HG02798 (cell line): ENCODE results near the gene POLE2.
"Not testable (repeated sequence)": the region's sequence is repeated elsewhere in the genome, so short reads cannot be mapped to it uniquely, and the experiment has no call there.

Experiments
- ATAC-seq: cut with Tn5 transposase; IDR thresholded peaks from one replicate; pipeline ENCODE4 v1.9.1; 2021; ENCODE audit warnings: mild to moderate bottlenecking; ENCODE audit not compliant: unreplicated experiment, poor library complexity

POLE2 gene, protein sequence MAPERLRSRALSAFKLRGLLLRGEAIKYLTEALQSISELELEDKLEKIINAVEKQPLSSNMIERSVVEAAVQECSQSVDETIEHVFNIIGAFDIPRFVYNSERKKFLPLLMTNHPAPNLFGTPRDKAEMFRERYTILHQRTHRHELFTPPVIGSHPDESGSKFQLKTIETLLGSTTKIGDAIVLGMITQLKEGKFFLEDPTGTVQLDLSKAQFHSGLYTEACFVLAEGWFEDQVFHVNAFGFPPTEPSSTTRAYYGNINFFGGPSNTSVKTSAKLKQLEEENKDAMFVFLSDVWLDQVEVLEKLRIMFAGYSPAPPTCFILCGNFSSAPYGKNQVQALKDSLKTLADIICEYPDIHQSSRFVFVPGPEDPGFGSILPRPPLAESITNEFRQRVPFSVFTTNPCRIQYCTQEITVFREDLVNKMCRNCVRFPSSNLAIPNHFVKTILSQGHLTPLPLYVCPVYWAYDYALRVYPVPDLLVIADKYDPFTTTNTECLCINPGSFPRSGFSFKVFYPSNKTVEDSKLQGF

DNA sequence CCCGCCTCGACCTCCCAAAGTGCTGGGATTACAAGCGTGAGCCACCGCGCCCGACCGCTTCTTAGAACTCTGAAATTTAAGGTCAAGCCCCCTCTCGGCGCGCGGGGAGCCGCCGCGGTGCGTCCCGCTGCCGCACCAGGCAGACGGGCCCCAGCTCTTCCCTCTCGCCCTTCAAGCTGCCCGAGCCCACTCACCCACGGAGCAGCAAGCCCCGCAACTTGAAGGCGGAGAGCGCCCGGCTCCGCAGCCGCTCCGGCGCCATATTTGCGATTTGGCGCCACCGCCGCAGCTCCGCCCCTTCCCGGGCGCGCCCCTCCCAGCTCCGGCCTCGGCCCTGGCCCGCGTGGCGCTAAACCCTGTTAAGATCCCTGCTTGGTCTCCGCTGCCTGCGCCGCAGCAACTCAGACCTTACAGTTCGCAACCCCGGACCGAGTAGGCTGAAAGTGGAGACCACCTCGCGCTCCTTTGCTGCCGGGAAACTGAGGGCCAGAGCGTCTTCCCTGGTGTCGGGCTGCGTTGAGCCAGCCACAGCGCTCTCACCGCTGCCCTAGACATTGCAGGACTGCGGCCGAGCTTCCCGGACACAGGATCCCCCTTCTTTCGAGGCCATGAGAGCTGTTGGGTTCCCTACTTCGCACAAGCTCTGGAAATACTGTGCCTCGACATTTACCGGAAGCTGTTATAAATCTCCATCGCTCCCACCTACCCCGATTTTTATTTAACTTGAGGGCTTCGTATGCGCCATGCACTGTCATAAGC is at the start of gene POLE2:
POLE2 (minus strand) TSS at position 273 of the 759 bp plus-strand sequence; CDS start at position 262, 11 bp downstream.
- peak; percentile 88 for ATAC-seq

DNA sequence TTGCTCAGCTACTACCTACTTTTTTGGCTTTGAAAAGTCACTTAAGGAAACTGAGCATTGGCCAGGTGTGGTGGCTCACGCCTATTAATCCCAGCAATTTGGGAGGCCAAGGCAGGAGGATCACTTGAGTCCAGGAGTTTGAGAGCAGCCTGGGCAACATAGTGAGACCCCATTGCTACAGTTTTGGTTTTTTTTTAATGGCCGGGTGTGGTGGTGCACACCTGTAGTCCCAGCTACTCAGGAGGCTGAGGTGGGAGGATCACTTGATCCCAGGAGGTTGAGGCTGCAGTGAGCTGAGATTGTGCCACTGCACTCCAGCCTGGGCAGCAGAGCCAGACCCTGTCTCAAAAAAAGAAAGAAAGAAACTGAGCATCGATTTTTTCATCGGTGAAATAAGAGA is 47.7 kb upstream of the POLE2 start:
- ATAC-seq, result not testable (repeated sequence)

DNA sequence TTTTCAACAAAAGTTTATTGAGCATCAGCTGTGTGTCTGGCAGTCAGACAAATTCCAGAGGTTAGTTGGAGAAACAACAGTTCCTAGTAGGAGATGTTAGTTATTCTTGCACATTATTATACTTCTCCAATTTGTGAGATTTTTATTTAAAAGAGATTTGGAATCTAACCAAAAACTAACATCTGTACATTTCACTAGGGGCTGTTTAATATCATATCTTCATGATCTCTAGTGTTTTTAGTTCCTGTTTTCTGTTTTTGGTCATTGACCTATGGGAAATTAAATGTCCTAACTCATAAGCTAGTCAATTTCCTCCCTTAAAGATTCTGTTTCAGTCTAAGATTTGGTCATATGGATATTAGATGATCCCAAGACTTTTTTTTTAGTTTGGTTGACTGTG is 45.8 kb upstream of the POLE2 start:
- no peak for ATAC-seq

DNA sequence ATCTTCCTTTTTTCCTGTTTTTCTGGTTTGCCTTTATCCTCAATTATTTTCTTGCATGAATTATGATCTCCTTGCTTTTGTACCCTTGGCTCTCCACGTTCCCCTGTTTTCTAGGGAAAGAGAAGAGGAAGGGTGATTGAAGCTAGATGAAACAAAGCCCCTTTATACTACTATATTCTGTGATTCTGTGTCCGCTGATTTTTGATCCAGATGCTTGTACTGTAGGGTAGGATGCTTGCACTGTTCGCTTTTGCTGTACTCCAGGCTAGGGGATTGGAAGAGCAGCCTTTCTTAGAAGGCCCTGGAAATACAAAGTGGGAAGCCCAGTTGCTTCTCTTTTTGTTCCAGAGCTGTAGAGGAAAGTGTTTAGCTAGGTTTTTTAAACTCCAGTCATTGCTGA is 44.9 kb upstream of the POLE2 start:
- no peak for ATAC-seq

DNA sequence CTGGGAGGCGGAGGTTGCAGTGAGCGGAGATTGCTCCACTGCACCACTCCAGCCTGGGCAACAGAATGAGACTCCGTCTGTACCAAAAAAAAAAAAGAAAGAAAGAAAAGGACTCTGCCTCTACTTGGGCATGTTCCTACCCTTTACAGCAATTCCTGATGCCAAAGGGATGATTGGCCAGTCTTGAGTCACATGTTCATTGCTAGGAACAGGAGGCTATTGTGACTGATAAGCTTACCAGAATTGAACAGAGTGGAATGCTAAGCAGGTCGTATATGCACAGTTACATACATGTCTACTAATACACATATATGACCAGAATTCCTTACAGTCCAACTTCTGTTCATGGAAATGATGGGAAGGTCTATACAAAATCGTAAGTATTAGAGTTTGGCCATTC is 39.2 kb upstream of the POLE2 start:
- ATAC-seq, result no peak

DNA sequence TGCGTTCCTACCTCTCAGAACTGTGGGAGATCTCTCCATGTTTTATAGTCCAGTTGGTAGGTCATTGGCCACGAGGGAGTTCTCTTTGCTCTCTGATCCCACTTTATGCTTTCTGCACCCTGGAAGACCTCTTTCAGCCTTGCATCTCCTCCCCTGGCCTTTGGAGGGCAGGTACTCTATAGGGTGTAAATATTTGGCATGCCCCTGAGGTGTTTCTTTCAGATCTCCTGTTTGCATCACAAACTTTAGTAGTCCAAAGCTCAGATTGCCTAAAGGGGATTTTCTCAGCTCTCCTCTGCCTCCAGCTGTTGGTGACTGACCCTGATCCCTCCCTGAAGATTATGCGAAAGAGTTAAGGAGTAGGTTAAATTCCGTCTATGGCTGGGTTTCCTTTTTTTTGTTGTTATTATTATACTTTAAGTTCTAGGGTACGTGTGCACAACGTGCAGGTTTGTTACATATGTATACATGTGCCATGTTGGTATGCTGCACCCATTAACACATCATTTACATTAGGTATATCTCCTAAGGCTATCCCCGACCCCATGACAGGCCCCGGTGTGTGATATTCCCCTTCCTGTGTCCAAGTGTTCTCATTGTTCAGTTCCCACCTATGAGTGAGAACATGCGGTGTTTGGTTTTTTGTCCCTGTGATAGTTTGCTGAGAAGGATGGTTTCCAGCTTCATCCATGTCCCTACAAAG is 33.9 kb upstream of the POLE2 start:
- not testable (repeated sequence) for ATAC-seq

DNA sequence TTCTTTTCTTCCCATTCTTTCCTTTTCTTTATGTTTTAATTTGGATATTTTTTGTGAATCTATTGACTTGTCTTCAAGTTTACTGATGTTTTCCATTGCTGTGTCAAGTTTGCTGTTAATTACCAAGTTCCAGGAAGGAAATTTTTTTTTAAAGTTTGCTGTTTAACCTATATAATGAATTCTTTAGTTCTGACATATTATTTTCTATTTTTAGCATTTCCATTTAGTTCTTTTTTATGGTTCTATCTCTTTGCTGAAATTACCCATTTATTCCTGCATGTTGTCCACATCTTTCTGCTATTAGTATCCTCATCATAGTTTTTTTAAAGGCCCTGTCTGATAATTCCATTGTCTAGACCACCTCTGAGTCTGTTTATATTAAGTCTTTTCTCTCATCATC is 32.7 kb upstream of the POLE2 start:
- no peak for ATAC-seq

DNA sequence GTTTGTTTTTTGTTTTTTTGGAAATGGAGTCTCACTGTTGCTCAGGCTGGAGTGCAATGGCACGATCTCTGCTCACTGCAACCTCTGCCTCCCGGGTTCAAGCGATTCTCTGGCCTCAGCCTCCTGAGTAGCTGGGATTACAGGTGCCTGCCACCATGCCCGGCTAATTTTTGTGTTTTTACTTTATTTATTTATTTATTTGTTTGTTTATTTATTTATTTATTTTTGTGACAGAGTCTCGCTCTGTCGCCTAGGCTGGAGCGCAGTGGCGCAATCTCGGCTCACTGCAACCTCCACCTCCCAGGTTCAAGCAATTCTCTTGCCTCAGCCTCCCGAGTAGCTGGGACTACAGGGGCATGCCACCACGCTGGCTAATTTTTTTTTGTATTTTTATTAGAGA is 23.0 kb upstream of the POLE2 start:
- ATAC-seq, result not testable (repeated sequence)

DNA sequence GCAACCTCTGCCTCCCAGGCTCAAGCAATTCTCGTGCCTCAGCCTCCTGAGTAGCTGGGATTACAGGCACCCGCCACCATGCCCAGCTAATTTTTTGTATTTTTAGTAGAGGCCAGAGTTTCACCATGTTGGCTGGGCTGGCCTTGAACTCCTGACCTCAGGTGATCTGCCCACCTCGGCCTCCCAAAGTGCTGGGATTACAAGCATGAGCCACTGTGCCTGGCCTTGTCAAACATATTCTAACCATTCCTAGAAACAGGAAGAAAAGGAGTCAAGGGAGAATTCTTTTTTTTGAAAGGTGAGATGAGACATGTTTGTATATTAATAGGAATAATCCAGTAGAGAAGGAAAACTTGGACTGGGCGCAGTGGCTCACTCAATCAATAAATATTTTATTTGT is 16.5 kb upstream of the POLE2 start:
- not testable (repeated sequence) for ATAC-seq

DNA sequence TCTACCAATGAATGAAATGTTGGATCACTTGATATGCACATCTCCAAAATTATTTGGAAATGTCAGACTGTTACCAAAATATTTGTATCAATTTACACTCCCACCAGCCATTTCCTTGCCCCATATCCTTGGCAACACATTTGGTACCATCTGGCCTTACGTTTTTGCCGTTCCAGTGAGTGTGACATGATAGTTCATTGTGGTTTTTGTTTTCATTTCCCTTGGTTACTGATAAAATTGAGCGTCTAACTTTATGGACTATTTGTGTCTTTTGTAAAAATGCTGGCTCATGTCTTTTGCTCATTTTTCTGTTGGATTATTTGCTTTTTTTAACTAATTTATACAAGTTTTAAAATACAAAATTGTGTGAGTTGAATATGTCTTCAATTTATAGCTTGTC is 16.0 kb upstream of the POLE2 start:
- no peak for ATAC-seq

DNA sequence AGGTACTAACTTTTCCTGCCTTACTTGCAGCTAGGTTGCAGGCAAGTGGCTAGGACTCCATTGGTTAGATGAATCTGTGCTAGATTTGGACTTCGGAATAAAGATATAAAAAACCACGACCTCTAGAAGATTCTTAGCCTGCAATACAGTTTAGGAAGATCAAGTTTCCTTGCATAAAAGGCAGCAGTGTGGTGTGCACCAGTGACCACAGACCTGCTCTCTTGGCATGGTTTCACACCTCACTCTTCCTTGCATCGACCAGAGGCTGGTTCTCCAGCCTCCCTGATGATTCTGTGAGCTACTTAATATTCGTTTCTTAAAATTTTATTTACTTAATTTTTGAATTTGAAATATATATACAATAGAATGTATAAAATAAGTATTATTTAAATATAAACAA is 14.7 kb upstream of the POLE2 start:
- ATAC-seq, result no peak

DNA sequence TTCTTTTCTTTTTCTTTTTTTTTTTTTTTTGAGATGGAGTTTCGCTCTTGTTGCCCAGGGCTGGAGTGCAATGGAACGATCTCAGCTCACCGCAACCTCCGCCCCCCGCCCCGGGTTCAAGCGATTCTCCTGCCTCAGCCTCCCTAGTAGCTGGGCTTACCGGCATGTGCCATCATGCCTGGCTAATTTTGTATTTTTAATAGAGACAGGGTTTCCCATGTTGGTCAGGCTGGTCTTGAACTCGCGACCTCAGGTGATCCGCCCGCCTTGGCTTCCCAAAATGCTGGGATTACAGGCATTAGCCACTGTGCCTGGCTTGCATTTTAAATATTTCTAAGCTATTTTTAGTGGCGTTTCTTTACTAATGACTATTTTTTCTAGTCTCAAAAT is 5.7 kb upstream of the POLE2 start:
- not testable (repeated sequence) for ATAC-seq

DNA sequence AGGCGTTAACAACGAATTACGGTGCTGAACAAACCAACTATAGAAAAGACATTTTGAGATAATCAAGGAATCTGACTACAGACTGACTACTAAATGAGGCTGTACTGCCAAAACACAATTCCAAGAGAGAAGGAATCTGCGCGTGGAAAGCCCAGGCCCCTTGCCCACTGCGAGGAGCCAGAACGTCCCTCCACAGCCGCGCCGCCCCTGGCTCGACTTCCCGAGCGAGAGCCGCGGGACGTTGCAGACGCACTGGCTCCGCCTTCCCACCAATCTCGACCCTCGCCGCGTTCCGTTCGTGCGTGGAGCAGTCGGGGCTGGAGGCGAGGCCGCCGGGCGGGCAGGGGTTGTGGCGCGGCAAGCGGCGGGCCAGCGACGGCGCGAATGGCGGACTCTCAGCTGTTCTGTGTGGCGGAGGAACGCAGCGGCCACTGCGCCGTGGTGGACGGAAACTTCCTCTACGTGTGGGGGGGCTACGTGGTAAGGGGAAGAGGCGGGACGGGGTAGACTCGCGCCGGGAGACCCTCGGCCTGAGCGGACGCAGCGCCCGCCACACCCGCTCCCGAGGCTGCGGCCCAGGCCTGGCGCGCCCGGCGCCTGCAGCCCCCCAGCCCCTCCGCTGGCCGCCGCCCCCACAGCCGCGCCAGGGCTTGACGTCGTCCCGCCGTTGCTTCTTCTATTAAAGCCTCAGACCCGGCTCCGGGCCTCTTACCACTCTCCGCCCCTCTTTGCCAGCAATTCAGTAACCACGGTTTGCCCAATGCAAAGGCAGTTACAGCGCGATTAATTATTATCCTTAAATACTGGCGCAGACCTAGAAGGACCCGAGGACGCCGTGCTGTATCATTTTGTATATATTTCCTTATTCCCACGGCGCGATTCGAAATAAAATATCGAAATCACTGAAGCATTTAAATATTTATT is 5.1 kb upstream of the POLE2 start, which contains the start of gene KLHDC1:
KLHDC1 (plus strand) TSS at position 310 of the 924 bp plus-strand sequence; CDS start at position 385, 75 bp downstream.
- peak; percentile 74 for ATAC-seq

DNA sequence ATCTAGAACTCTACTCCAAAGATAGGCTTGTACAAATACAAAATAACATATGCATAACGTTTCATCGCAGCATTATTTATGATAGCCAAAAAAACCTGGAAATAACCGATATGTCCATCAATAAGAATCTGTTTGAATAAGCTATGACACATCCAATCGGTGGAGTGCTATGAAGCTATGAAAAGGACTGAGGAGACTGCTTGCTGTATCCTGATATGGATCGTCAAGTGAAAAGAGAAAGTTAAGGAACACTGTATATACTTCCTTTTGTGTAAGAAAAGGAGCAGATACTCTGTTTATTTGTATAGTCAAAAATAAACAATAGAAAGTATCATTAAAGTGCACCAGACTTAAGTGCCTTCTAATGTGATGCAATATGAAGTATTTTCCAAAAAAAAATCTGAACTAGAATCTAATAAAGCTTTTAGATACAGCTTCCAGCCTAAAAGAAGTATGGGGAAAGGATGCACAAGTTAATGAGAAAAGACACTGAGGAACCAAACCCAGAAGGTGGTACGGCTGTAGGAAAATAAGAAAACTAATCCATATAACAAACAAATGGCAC is 4.3 kb upstream of the POLE2 start:
- no peak for ATAC-seq

DNA sequence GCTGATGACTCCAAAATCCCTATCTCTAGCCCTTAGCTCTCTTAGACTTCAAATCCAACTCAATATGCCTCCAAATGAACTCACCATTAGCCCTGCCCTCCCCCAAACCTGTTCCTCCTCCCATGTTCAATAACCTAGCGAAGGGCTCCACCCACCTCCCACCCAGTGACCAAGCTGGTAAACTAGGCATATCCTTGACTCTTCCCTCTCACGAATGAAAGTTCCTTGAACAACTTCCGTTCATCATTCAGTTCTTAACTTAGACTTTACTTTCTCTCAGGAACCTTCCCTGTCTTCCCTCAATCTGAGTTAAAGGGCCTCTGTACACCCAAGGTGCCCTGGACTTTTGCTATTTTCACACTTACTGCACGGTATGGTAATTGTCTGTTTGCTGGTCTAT is 3.0 kb upstream of the POLE2 start:
- ATAC-seq, result no peak

DNA sequence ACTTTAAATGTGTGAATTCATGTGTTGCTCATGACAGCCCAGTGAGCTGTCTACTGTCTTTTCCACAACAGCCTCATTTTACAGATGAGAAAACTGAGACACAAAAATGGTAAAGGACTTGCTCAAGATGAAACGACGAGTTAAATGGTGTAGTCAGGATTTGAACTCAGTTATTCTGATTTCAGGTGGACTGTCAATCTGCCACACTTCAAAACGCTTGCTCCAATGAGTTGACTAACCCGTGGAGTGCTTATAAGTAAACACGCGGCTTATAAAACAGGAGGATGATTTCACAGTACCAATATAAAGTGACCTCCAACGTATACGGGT is 652 bp upstream of the POLE2 start:
- ATAC-seq, result no peak

DNA sequence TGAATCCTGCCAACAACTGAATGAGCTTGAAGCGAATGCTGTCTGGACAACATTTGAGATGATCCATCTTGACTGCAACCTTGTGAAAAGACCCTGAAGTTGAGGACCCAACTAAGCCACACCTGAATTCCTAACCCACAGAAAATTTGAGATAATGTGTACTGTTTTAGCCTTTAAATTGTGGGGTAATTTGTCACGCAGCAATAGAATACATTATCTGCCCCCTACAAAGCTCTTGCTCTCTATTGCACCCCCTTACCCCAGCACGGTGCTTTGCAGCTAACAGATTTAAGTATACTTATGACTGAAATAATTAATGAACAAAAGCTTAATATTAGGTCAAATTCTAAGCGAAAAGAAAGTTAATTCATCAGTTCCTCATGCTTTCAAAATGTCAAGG is 1.6 kb downstream of the POLE2 start:
- no peak for ATAC-seq

DNA sequence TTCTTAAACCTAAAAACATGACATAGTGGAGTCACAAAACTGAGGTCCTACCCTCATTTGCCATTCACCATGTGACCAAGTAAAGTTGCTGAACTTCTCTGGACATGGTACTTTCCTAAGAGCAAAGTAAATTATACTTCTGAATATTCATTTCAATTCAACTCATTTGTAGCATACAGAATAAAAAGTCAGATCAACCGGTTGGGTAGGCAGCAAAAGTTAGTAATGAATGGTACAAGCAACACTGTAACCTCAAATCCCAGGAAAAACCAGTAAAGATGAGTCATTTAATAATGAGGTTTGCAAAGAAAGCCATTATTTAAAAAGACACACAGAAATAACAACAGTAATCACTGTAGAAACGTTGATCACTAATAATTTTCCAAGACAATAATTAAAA is 8.7 kb downstream of the POLE2 start:
- no peak for ATAC-seq

DNA sequence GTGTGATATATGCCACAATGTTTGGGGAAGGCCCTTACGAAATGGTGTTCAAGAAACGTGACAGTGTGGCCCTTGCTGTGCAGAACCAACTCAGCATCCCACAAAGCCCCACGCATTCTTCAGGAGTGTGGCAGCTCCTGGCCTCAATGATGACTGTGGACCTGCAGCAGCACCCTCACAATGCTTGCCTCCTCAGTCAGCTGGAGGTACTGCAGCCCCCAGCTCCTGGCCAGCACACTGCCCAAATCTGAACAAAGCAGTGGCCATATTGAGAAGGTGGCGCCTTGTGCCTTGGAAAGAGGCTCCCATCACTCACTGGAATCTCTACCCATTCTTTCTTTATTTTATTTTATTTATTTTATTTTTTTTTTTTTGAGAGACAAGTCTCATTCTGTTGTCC is 10.4 kb downstream of the POLE2 start:
- no peak for ATAC-seq
